ENCODE results near the gene SLC16A13. TPM values are rescaled to one million over a fixed set of nuclear protein-coding genes. Genes with fewer than 3 reads are reported as not detected.

SLC16A13 gene
- total and polyA plus RNA-seq, 2 experiments from 2014 or later, result 6.2 to 18.8 TPM

GRCh38 chr17:7010523-7010922 lies 25.3 kb upstream of the SLC16A13 start:
- Histone ChIP-seq H3K4me1 (ENCODE audit: insufficient read depth) (peaks cover 8% of the 10 kb centered on the region), H4K20me1 (ENCODE audit: insufficient read depth, poor library complexity, severe bottlenecking) (no peaks in the 10 kb centered on the region), H3K4me2 (peak overlapping the region; percentile 90), H3K9me3 (ENCODE audit: low read depth) (no peaks in the 10 kb centered on the region), H3K4me3 (no peak overlapping the region), H3K79me2 (peaks cover 61% of the 10 kb centered on the region), H3K9me2 (replicated peaks; ENCODE audit: insufficient read depth) (no peaks in the 10 kb centered on the region), H3K36me3 (replicated peaks; ENCODE audit: insufficient read depth, low read depth) (no peaks in the 10 kb centered on the region), H2AFZ (no peak overlapping the region), H3K27ac (no peak overlapping the region), H3K27me3 (no peaks in the 10 kb centered on the region)
- TF ChIP-seq EZH2 (IDR thresholded peaks at IDR 0.05; ENCODE audit: borderline replicate concordance) (no peak), CTCF (IDR thresholded peaks at IDR 0.05; ENCODE audit: poor library complexity) (no peak), EZH2phosphoT487 (IDR thresholded peaks at IDR 0.05; ENCODE audit: low read depth, severe bottlenecking, unreplicated experiment) (no peak)
- WGBS (ENCODE audit: low lambda C conversion rate, missing lambda C conversion rate), result 98% methylated on average over 2 of the region's 2 CpGs
- DNase-seq (ENCODE audit: low spot score), result no peak

GRCh38 chr17:7011415-7011814 lies 24.4 kb upstream of the SLC16A13 start:
- Histone ChIP-seq H3K79me2 (peaks cover 61% of the 10 kb centered on the region), H4K20me1 (ENCODE audit: insufficient read depth, poor library complexity, severe bottlenecking) (no peaks in the 10 kb centered on the region), H3K36me3 (replicated peaks; ENCODE audit: insufficient read depth, low read depth) (no peaks in the 10 kb centered on the region), H3K27me3 (no peaks in the 10 kb centered on the region), H3K27ac (peak overlapping the region; percentile 99), H2AFZ (peak overlapping the region; percentile 87), H3K9me3 (ENCODE audit: low read depth) (no peaks in the 10 kb centered on the region), H3K9me2 (replicated peaks; ENCODE audit: insufficient read depth) (no peaks in the 10 kb centered on the region), H3K4me1 (ENCODE audit: insufficient read depth) (peaks cover 12% of the 10 kb centered on the region), H3K4me3 (peak overlapping the region; percentile 93), H3K4me2 (peak overlapping the region; percentile 90)
- WGBS (ENCODE audit: low lambda C conversion rate, missing lambda C conversion rate), result 65% methylated on average over 12 of the region's 14 CpGs
- TF ChIP-seq EZH2 (IDR thresholded peaks at IDR 0.05; ENCODE audit: borderline replicate concordance) (no peak), EZH2phosphoT487 (IDR thresholded peaks at IDR 0.05; ENCODE audit: low read depth, severe bottlenecking, unreplicated experiment) (no peak), CTCF (IDR thresholded peaks at IDR 0.05; ENCODE audit: poor library complexity) (no peak)
- no peak for DNase-seq (ENCODE audit: low spot score)

GRCh38 chr17:7011942-7012254 lies 23.9 kb upstream of the SLC16A13 start:
- Histone ChIP-seq H3K9me2 (replicated peaks; ENCODE audit: insufficient read depth) (no peaks in the 10 kb centered on the region), H3K36me3 (replicated peaks; ENCODE audit: insufficient read depth, low read depth) (no peaks in the 10 kb centered on the region), H3K4me3 (peak overlapping the region; percentile 93), H3K79me2 (peaks cover 59% of the 10 kb centered on the region), H3K4me1 (ENCODE audit: insufficient read depth) (peaks cover 12% of the 10 kb centered on the region), H3K27me3 (no peaks in the 10 kb centered on the region), H3K4me2 (peak overlapping the region; percentile 90), H4K20me1 (ENCODE audit: insufficient read depth, poor library complexity, severe bottlenecking) (no peaks in the 10 kb centered on the region), H2AFZ (peak overlapping the region; percentile 87), H3K9me3 (ENCODE audit: low read depth) (no peaks in the 10 kb centered on the region), H3K27ac (peak overlapping the region; percentile 99)
- DNase-seq (ENCODE audit: low spot score), result no peak
- TF ChIP-seq EZH2phosphoT487 (IDR thresholded peaks at IDR 0.05; ENCODE audit: low read depth, severe bottlenecking, unreplicated experiment), result no peak
- TF ChIP-seq EZH2 (IDR thresholded peaks at IDR 0.05; ENCODE audit: borderline replicate concordance), result no peak
- TF ChIP-seq CTCF (IDR thresholded peaks at IDR 0.05; ENCODE audit: poor library complexity), result no peak
- 4% methylated on average over 6 of the region's 6 CpGs for WGBS (ENCODE audit: low lambda C conversion rate, missing lambda C conversion rate)

All from hepatocyte (in vitro differentiated cells).